ENCODE measurements around the gene TREX2.
A peak's percentile ranks its signal among the peaks of the same experiment; 100 is the strongest.
"Not testable (repeated sequence)": the region's sequence is repeated elsewhere in the genome, so short reads cannot be mapped to it uniquely, and the experiment has no call there.

The TREX2 gene

GRCh38 chrX:153406011-153406410, 39.8 kb downstream of the TREX2 start:
- no peak for DNase-seq

DNA sequence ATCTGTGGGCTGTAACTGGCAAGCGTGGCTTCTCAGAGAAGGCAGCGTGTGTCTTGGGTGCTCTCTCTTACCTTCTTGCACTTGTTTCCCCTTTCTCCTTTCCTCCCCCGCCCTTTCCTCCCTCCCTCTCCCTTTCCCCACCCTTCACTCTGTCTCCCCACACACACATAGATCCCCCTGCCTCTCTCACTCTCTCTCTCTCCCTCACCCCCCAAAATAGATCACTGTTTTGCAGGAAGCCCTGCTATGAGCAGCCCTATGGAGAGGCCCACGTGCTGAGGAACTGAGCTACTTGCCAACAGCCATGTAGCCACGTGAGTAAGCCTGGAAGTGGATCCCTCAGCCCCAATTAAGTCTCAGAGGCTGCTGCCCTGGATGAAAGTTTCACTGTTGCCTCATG, 40.4 kb downstream of the TREX2 start:
- DNase-seq = peak; percentile 23

DNA sequence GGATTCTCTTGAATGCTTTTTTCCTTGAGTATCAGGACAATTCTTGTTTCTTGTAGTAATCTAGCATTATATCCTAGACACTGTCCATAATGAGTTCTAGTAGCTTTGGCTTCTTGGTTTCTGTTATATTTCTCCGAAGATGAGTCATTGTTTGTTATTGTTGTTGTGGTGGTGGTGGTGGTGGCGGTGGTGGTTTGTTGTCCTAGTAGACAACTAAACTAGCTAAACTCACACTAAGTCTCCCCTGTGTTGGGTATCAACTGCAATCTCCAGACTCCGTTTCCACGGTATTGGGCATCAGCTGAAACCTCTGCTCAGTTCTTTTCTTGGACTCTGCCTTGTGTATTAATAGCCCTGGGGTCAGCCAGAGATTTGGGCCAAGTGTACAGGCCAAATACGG, 41.5 kb downstream of the TREX2 start:
- not testable (repeated sequence) for DNase-seq

GRCh38 chrX:153401133-153401764, 44.6 kb downstream of the TREX2 start, which contains the start of gene PNMA6E:
PNMA6E (minus strand) TSS chrX:153401350; CDS start chrX:153398849, 2,501 bp downstream.
- DNase-seq = no peak

GRCh38 chrX:153400146-153401132, 45.4 kb downstream of the TREX2 start:
- no peak for DNase-seq

- no peak for DNase-seq
Measured at GRCh38 chrX:153398275-153398960, 47.4 kb downstream of the TREX2 start.

DNA sequence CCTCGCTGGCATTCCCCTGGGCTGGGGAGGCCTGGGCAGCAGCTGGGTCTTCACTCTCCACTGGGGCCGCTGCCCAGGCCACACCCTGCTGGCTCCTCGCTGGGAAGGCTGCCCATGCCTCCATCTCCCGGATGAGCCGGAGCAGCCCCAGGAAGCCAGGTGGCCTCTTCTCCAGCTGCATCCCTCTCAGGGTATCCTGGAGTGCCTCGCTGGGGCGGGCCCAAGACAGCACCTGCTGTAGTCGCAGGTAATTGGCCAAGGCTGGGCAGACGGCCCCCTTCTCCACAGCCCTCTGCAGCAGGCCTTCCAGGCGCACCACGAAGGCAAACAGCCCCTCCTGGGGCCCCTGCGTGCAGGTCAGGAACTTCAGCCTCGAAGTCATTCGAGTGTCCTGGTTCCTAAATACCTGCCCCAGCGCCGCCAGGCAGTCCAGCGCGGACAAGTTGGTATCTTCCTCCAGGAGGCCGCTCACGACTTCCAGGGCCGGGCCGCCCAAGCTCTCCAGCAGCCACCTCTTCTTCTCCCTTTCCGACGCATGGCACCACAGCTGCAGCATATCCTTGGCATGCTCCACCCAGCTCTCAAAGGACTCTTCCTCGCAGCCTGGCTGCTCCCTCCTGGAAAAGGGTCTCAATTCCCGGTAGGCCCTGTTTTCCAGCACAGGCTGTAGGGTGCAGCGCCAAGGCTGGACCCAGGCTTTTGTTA, 48.4 kb downstream of the TREX2 start:
- no peak for DNase-seq

- DNase-seq = no peak
Measured at GRCh38 chrX:153396320-153397195, 49.3 kb downstream of the TREX2 start.

GRCh38 chrX:153395613-153396319, 50.1 kb downstream of the TREX2 start:
- no peak for DNase-seq

DNA sequence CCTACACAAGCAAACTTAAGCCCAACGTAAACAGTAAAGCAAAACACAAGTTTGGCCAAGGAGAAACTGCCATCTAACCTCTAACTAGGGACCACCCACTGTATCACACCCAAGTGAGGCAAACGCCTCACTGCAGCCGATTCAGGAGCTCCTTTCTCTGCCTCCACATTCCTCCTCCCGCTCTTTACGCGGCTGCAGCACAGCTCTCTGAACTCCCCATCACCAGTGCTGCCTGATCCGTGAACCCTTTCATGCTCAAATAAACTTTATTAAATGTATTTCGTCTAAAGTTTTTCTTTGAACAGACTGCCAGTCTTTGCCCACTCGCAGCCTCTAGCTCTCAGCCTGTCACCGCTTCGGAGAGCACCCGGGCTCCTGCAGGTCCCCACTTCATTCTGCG, 51.2 kb downstream of the TREX2 start:
- DNase-seq = no peak

Measured in MV-4-11 (cell line).